Astrocyte (in vitro differentiated cells and primary cell): ENCODE measurements around the gene PCYOX1L.

Source experiments
- CTCF ChIP-seq: IDR thresholded peaks from 2 replicates; pipeline ENCODE4 v1.5.1; 2011; ENCODE audit warnings: low read depth, mild to moderate bottlenecking, inconsistent platforms, low read length, moderate library complexity; ENCODE audit not compliant: insufficient read depth
- EZH2 ChIP-seq: IDR thresholded peaks from 2 replicates; pipeline ENCODE4 v1.6.1; 2012; ENCODE audit warnings: mild to moderate bottlenecking, low read length, inconsistent platforms; ENCODE audit not compliant: insufficient read depth

GRCh38 chr5:149323210-149323609, 34.6 kb upstream of the PCYOX1L start:
- TF ChIP-seq EZH2 (no peak), CTCF (no peak)
